ENCODE results near the gene ARSB.

Gene ARSB

DNA sequence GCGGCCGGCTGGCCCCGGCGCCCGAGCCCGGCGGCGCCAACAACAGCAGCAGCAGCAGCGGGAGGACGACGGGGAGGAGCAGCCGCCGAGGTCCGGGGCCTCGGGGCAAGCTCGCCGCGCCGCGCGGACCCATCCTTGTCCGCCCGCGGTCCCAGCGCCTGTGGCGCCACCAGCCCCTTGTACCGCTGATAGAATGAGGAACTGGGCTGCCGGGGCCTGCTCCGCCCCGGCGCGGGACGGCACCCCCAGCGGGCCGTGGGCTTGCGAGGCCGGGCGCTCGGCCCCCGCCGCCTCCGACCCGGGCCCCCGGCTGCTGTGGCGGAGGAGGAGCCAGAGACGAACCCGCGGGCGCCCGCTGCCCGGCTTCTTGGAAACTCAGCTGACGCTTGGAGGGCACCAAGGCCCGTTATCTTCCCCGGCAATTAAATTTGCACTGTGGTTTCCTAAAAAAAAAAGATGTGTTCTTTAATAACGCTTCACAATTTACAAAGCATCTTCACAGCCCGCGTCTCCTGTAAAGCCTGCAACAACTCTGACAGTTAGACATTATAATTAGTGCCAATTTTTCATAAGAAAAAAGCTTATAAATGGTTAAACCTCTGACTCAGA lies at the start of gene ARSB:
TSS of gene ARSB (minus strand) at position 195 of the 609 bp plus-strand sequence. CDS start at position 133, 62 bp downstream.
- peak within 1 kb of the TSS; percentile 94 to 97 (median 96) for H3K9ac ChIP-seq
- no peaks in the 10 kb centered on the region for H3K36me3 ChIP-seq

DNA sequence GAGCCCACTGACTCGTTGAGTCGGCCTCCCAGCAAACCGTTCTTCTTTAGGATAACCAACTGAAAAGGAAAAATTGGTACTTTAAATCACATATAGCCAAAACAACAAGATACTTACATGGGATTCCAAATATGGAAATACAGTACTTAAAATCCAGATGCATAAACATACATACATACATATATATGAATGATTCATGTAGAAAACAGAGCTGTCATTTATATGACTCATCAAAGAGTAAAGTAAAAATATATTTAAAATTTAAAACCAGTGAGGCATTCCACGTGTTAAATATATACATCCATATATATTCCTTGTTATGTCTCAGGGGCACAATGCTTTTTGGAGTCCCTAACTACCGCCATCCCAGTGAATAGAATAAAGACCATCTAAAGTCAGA lies 47.7 kb upstream of the ARSB start:
- no peaks in the 10 kb centered on the region for H3K36me3 ChIP-seq
- H3K27me3 ChIP-seq: no peaks in the 10 kb centered on the region
- no peak for TF ChIP-seq Cebpa-rat (IDR thresholded peaks at IDR 0.05)
- H3K4me3 ChIP-seq: no peak overlapping the region
- no peaks in the 10 kb centered on the region for H3K4me1 ChIP-seq
- H3K9ac ChIP-seq: no peak overlapping the region
- peaks cover 0 to 10% (median 7%) of the 10 kb centered on the region in 11 experiments; a peak in 9 of 22 replicates for H3K9me3 ChIP-seq (replicated peaks in 1 of 11)
- H3K27ac ChIP-seq: no peak overlapping the region
- no peak overlapping the region for H3K4me2 ChIP-seq
- H4K20me1 ChIP-seq: no peaks in the 10 kb centered on the region

More for the DNA sequence above, at the start of gene ARSB:
- peak within 1 kb of the TSS; percentile 81 to 93 (median 84) for H3K4me3 ChIP-seq
- H3K4me2 ChIP-seq: peak within 1 kb of the TSS; percentile 86 to 97 (median 90)
- H3K4me1 ChIP-seq: peaks cover 21 to 53% (median 26%) of the 10 kb centered on the region in 10 experiments
- H3K27me3 ChIP-seq: no peaks in the 10 kb centered on the region
- H3K27ac ChIP-seq: peak within 1 kb of the TSS; percentile 90 to 98 (median 96)
- H4K20me1 ChIP-seq: no peaks in the 10 kb centered on the region; a peak in 2 of 22 replicates
- H3K9me3 ChIP-seq (replicated peaks in 1 of 11): no peaks in the 10 kb centered on the region
- no peak for TF ChIP-seq Cebpa-rat (IDR thresholded peaks at IDR 0.05)

DNA sequence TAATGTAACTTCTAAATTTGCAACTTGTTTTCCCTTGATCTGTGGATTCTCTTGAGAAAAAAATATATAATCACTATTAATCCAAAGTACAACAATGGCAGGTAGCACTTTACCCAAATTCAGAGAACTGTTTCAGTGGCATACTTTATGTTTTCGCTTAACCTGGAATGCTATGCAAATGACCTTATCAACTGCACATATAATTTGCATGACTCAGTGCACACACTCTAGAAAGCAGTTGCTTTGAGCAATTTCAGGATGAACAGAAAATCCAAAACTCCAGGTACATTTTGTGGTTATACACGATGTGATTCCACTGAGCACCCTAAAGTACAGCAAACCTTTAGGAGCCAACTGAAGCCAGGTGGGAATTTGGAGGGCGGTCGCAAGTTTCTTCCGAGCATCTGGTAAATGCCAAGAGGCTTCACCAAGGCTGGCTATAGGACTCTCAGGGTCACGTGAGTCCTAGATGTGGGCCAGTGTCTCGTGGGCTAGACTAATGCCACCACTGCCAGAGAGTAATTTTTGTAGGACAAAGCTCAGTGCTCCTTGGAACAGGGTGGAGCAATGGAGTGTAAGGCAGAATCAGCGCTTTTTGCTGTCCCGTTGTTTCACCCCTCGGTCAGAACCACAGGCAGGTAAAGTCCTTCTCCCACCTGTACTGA lies 47.1 kb upstream of the ARSB start:
- H3K27ac ChIP-seq: no peak overlapping the region
- no peak overlapping the region for H3K9ac ChIP-seq
- H3K4me2 ChIP-seq: no peak overlapping the region
- no peaks in the 10 kb centered on the region for H3K36me3 ChIP-seq
- H3K4me1 ChIP-seq: no peaks in the 10 kb centered on the region
- peaks cover 0 to 7% (median 5%) of the 10 kb centered on the region in 11 experiments; a peak in 7 of 22 replicates for H3K9me3 ChIP-seq (replicated peaks in 1 of 11)
- no peak for TF ChIP-seq Cebpa-rat (IDR thresholded peaks at IDR 0.05)
- no peaks in the 10 kb centered on the region for H3K27me3 ChIP-seq
- no peak overlapping the region for H3K4me3 ChIP-seq
- H4K20me1 ChIP-seq: no peaks in the 10 kb centered on the region

DNA sequence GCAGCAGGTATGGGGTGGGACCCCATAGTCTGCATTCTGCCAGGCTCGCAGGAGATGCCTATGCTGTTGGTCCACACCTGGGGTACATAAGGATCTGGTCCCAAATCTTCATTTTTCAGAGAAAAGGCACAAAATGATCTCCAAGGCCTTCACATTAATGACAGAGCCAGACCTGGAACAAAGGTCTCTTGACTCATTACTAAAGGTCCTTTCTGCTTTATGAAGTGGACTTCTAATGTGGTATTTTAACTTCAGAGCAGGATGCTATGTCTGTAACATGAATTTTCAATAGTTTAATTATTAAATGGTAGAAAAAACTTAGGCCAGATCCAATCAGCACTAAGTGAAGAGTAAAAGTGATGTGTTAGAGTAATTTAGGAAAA lies 46.4 kb upstream of the ARSB start:
- Histone ChIP-seq H3K27ac (no peak overlapping the region), H3K4me1 (no peaks in the 10 kb centered on the region), H3K9me3 (replicated peaks in 1 of 11) (no peaks in the 10 kb centered on the region), H3K4me2 (no peak overlapping the region), H3K9ac (no peak overlapping the region), H3K4me3 (no peak overlapping the region), H3K27me3 (no peaks in the 10 kb centered on the region), H3K36me3 (no peaks in the 10 kb centered on the region), H4K20me1 (no peaks in the 10 kb centered on the region)
- no peak for TF ChIP-seq Cebpa-rat (IDR thresholded peaks at IDR 0.05)

DNA sequence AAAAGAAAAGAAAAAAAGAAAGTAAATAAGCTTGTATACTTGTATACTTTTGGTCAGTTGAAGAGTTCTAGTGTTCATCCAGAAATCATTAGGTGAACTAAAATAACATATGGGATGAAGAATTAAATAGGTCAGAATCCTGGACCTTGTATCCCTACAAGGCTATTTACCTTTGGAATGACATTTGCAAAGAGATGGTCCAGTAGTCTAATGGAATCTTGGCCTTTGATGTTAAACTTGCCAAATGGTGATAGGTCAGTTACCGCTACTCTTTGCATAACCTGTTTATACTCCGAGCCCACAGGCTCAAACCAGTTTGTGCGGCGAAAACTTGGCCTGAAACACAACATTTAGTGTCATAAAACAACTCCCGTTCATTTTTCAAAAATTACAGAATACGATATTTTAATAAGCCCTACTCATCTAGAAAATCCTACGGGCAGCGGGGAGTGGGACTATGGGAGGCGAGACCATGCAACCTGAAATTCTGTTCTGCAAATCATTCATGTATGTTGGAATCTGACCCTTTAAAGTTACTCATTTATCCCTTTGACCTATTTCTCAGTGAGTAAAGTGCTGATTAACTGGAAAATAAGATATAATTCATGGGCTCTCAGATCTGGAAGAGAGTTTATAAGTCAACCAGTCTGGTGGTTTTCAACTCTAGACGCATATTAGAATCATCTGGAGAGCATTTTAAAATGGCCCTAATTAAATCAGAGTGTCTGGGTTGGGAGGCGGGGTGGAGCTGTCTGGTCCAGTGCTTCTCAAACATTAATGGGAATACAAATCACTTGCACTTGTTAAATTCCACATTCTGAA lies 45.8 kb upstream of the ARSB start:
- H3K4me2 ChIP-seq: no peak overlapping the region
- H3K27me3 ChIP-seq: no peaks in the 10 kb centered on the region
- H3K9me3 ChIP-seq (replicated peaks in 1 of 11): no peaks in the 10 kb centered on the region
- no peak overlapping the region for H3K9ac ChIP-seq
- no peaks in the 10 kb centered on the region for H3K36me3 ChIP-seq
- H3K4me3 ChIP-seq: no peak overlapping the region
- TF ChIP-seq Cebpa-rat (IDR thresholded peaks at IDR 0.05): no peak
- no peaks in the 10 kb centered on the region for H4K20me1 ChIP-seq
- no peaks in the 10 kb centered on the region for H3K4me1 ChIP-seq
- no peak overlapping the region for H3K27ac ChIP-seq

DNA sequence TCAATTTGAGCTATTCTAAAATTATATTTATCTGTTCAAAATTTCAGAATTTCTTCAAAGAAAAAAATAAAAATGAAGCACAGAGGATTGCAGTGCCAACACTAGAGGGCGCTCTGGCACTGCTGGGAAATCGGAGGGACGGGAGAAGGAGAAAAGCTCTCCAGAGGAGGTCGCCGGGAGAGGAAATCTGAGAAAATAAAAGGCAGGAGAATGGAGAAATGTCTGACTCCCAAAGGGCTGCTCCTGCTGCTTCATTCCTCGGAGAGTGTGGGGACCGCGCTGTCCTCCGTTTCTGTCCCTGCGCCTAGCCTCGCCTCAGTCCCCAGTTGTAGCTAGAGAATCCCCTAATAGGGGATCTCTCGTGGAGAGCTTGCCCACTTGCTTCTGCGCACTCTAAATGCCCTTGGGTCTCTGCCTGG lies 40.0 kb upstream of the ARSB start:
- H3K9me3 ChIP-seq (replicated peaks in 1 of 11): no peaks in the 10 kb centered on the region
- no peak overlapping the region for H3K27ac ChIP-seq
- H3K27me3 ChIP-seq: no peaks in the 10 kb centered on the region
- peak overlapping the region; percentile 35 to 74 (median 49); a peak in 17 of 22 replicates for H3K4me2 ChIP-seq
- no peaks in the 10 kb centered on the region for H3K36me3 ChIP-seq
- no peak overlapping the region for H3K4me3 ChIP-seq
- H3K9ac ChIP-seq: peak overlapping the region in 2 of 11 experiments; percentile 24 to 30; a peak in 2 of 22 replicates
- H4K20me1 ChIP-seq: no peaks in the 10 kb centered on the region
- peaks cover 0 to 10% (median 8%) of the 10 kb centered on the region in 10 experiments; a peak in 12 of 20 replicates for H3K4me1 ChIP-seq
- TF ChIP-seq Cebpa-rat (IDR thresholded peaks at IDR 0.05): no peak

DNA sequence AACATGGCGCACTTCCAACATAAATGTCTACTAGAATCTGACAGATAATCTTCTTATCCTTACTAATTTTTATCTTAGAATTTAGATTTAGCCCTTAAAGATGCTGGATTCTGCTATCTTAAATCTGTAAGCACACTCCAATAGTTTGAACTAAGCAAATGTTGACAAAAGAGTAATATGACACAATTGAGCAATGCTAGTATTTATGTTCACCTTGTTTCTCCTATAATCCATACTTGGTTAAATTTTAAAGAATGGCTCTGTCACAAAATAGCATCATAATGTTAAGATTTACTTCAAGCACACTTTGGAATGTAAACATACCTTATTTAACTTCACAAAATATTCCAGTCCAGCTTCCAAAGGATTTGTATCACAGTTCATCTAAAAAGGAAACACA lies 38.8 kb upstream of the ARSB start:
- no peaks in the 10 kb centered on the region for H3K9me3 ChIP-seq (replicated peaks in 1 of 11)
- H4K20me1 ChIP-seq: no peaks in the 10 kb centered on the region
- no peaks in the 10 kb centered on the region for H3K27me3 ChIP-seq
- H3K27ac ChIP-seq: no peak overlapping the region
- no peaks in the 10 kb centered on the region for H3K36me3 ChIP-seq
- TF ChIP-seq Cebpa-rat (IDR thresholded peaks at IDR 0.05): no peak
- H3K4me1 ChIP-seq: peaks cover 0 to 10% (median 8%) of the 10 kb centered on the region in 10 experiments; a peak in 12 of 20 replicates
- H3K4me3 ChIP-seq: no peak overlapping the region
- no peak overlapping the region for H3K9ac ChIP-seq
- no peak overlapping the region for H3K4me2 ChIP-seq

DNA sequence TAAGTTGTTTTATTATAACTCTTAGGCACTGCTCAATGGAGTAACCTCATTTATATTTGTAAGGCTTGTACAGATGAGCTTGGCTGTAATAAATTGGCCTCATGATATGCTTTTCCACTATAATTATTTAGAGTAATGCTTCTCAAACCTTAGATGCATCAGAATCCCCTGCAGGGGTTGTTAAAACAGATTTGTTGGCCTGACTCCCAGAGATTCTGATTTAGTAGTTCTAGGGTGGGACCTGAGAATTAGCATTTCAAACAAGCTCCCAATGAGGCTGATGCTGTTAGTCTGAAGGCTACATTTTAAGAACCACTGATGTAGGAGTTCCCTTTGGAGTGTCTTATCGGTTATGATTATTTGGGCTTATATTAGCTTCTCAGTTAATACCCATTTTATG lies 38.2 kb upstream of the ARSB start:
- Histone ChIP-seq H3K4me1 (peaks cover 0 to 10% (median 8%) of the 10 kb centered on the region in 10 experiments; a peak in 12 of 20 replicates), H4K20me1 (no peaks in the 10 kb centered on the region), H3K4me3 (no peak overlapping the region), H3K4me2 (no peak overlapping the region), H3K27me3 (no peaks in the 10 kb centered on the region), H3K27ac (no peak overlapping the region), H3K36me3 (no peaks in the 10 kb centered on the region), H3K9ac (no peak overlapping the region), H3K9me3 (replicated peaks in 1 of 11) (no peaks in the 10 kb centered on the region)
- TF ChIP-seq Cebpa-rat (IDR thresholded peaks at IDR 0.05): no peak

DNA sequence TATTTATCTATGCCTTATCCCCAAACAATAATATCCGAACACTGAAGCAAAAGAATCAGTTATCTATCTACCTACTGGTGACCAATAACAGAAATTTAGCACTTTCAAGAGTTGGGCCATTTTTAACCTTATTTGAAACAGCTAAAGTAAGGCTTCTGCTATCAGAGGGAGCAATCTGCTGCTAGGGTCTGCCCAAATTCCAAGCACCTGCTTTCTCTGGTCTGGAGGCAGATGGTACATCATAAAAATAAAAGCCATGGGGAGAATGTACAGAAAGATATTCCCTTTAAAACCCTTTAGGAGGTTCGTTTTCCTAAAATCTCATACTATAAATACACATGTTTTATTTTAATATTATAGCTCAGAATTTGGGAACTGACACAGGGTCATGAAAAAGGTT lies 37.7 kb upstream of the ARSB start:
- no peaks in the 10 kb centered on the region for H3K27me3 ChIP-seq
- no peak overlapping the region for H3K9ac ChIP-seq
- H3K4me3 ChIP-seq: no peak overlapping the region
- no peaks in the 10 kb centered on the region for H3K9me3 ChIP-seq (replicated peaks in 1 of 11)
- H3K36me3 ChIP-seq: no peaks in the 10 kb centered on the region
- H3K4me1 ChIP-seq: peaks cover 0 to 10% (median 8%) of the 10 kb centered on the region in 10 experiments; a peak in 12 of 20 replicates
- no peak for TF ChIP-seq Cebpa-rat (IDR thresholded peaks at IDR 0.05)
- H3K27ac ChIP-seq: no peak overlapping the region
- H3K4me2 ChIP-seq: no peak overlapping the region
- no peaks in the 10 kb centered on the region for H4K20me1 ChIP-seq
